HG02870 (cell line): ENCODE measurements around the gene SZT2.
"Not testable (repeated sequence)": the region's sequence is repeated elsewhere in the genome, so short reads cannot be mapped to it uniquely, and the experiment has no call there.

Experiments used
- ATAC-seq: cut with Tn5 transposase; IDR thresholded peaks from one replicate; pipeline ENCODE4 v1.9.1; 2021; ENCODE audit warnings: mild to moderate bottlenecking, moderate library complexity; ENCODE audit not compliant: unreplicated experiment

SZT2 gene

GRCh38 chr1:43477716-43478115 lies 88.0 kb downstream of the SZT2 start:
- ATAC-seq: no peak

GRCh38 chr1:43479414-43479813 lies 89.7 kb downstream of the SZT2 start:
- ATAC-seq: no peak

- ATAC-seq: no peak
These were observed 91.8 kb downstream of the SZT2 start for GRCh38 chr1:43481491-43481890.

GRCh38 chr1:43482215-43482614 lies 92.5 kb downstream of the SZT2 start:
- ATAC-seq: no peak

- ATAC-seq: no peak
These were observed 94.7 kb downstream of the SZT2 start for GRCh38 chr1:43484367-43484766.

GRCh38 chr1:43488165-43488564 lies 98.5 kb downstream of the SZT2 start:
- no peak for ATAC-seq

GRCh38 chr1:43491061-43491460 lies 101.4 kb downstream of the SZT2 start:
- no peak for ATAC-seq

- no peak for ATAC-seq
These were observed 103.1 kb downstream of the SZT2 start for GRCh38 chr1:43492826-43493225.

- no peak for ATAC-seq
These were observed 104.2 kb downstream of the SZT2 start for GRCh38 chr1:43493661-43494450.

GRCh38 chr1:43495204-43495603 lies 105.5 kb downstream of the SZT2 start:
- no peak for ATAC-seq

- no peak for ATAC-seq
These were observed 110.2 kb downstream of the SZT2 start for GRCh38 chr1:43499898-43500297.

- ATAC-seq: not testable (repeated sequence)
These were observed 112.1 kb downstream of the SZT2 start for GRCh38 chr1:43501806-43502205.

GRCh38 chr1:43503534-43503933 lies 113.8 kb downstream of the SZT2 start:
- no peak for ATAC-seq
